Tibial nerve (tissue), 4 donors: ENCODE data around the gene AMD1. TPM values are rescaled to one million over a fixed set of nuclear protein-coding genes. Genes with fewer than 3 reads are reported as not detected.

Experiments used
- DNase-seq, 2 donors: peaks; one replicate each; pipeline ENCODE4 v3.0.0-alpha.2; 2019; ENCODE audit warnings: low spot score in 2 of 2
- H3K27ac ChIP-seq, 4 donors: fragments of 200-600 bp; sonication (generic) in 3 of 4; one replicate each; pipeline ENCODE4 v1.5.1; 2017 to 2019; ENCODE audit warnings: mild to moderate bottlenecking in 1 of 4
- H3K27me3 ChIP-seq, 2 donors: fragments of 200-600 bp; sonication (generic) in 1 of 2; one replicate each; pipeline versions ENCODE4 v1.5.1 to v1.6.0; 2017 to 2019
- H3K36me3 ChIP-seq, 3 donors: fragments of 200-600 bp; sonication (generic); one replicate each; pipeline ENCODE4 v1.5.1; 2018 to 2019
- H3K4me1 ChIP-seq, 4 donors: fragments of 200-600 bp; sonication (generic) in 3 of 4; one replicate each; pipeline ENCODE4 v1.5.1; 2017 to 2019
- H3K4me3 ChIP-seq, 4 donors: fragments of 200-600 bp; sonication (generic) in 3 of 4; one replicate each; pipeline ENCODE4 v1.5.1; 2017 to 2019; ENCODE audit warnings: mild to moderate bottlenecking in 1 of 4, moderate library complexity in 1 of 4
- H3K9me3 ChIP-seq, 4 donors: fragments of 200-600 bp; sonication (generic) in 3 of 4; one replicate each; pipeline ENCODE4 v1.5.1; 2017 to 2019
- EP300 ChIP-seq, 2 donors: sonication (generic); formaldehyde crosslinking; IDR thresholded peaks; one replicate each; pipeline ENCODE4 v1.6.1; 2017; ENCODE audit warnings: antibody characterized with exemption in 2 of 2, mild to moderate bottlenecking in 1 of 2
- POLR2A ChIP-seq, 2 donors: fragments of 450-650 bp; IDR thresholded peaks; one replicate each; pipeline ENCODE4 v1.6.1; 2017; ENCODE audit warnings: antibody characterized with exemption in 2 of 2, mild to moderate bottlenecking in 2 of 2, moderate library complexity in 2 of 2
- WGBS, 2 donors: methylation state at CpG; one replicate each; pipeline ENCODE4 v1.1.5; 2018; 5-methylcytosine and 5-hydroxymethylcytosine counted together
- total RNA-seq, 4 donors: library from RNA; depleted of rRNA; stranded (reverse); fragments of >200 nt; gene quantifications; one replicate each; pipeline ENCODE4 v1.1.0, GENCODE V29; 2016
- TF ChIP-seq, protein P1 (sequence below), 5 experiments: fragments of 200-600 bp in 3 of 5; fragments of 450-650 bp in 2 of 5; sonication (generic) in 3 of 5; IDR thresholded peaks; one replicate each; pipeline ENCODE4 v1.5.1; 2016 to 2019; ENCODE audit warnings: antibody characterized with exemption in 5 of 5, mild to moderate bottlenecking in 3 of 5, moderate library complexity in 2 of 5

The AMD1 gene
- total RNA-seq, 4 donors from 2014 or later = 61.8 to 95.0 (median 81.8) TPM

DNA sequence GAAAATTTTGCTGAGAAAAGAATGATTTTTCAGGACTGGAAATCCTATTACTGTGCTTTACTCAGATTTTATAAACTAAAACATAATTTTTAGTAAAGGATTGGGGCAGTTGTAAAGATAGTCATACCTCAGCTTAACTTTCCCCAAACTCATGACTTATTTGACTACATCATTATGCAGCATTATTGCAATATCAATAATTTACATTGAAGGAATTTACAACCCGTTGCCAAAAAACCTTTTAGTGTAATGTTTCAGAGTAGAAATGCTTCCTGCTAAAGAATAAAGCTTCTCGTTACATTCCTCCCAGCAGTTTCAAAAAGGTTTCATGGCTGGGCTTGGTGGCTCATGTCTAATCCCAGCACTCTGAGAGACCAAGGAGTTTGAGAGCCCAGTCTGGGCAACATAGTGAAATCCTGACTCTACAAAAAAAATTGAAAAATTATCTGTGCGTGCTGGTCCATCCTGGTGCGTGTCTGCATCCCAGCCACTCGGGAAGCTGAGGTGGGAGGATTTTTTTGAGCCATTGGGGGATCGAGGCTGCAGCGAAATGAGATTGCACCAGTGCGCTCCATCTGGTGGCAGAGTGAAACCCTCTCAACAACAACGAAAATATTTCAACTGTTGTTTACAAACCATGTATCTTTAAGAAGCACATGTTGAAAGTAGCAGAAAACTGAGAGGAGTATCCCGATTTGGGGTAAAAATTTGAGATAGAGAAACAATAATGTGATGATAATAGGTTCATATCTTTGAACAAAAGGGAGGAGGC, 4.4 kb downstream of the AMD1 start:
- Histone ChIP-seq H3K27ac (peak overlapping the region in 3 of 4 donors; percentile 4 to 86 (median 23)), H3K9me3 (no peaks in the 10 kb centered on the region), H3K4me1 (peaks cover 0 to 74% (median 58%) of the 10 kb centered on the region in 4 donors), H3K27me3 (no peaks in the 10 kb centered on the region), H3K4me3 (peak overlapping the region in 2 of 4 donors; percentile 2 to 68), H3K36me3 (no peaks in the 10 kb centered on the region)
- 20 to 23% methylated on average over 10 of the region's 10 CpGs for WGBS, 2 donors
- TF ChIP-seq POLR2A (IDR thresholded peaks at IDR 0.05) (no peak), EP300 (IDR thresholded peaks at IDR 0.05) (peak in 1 of 2 donors; percentile 15)
- TF ChIP-seq, protein P1, sequence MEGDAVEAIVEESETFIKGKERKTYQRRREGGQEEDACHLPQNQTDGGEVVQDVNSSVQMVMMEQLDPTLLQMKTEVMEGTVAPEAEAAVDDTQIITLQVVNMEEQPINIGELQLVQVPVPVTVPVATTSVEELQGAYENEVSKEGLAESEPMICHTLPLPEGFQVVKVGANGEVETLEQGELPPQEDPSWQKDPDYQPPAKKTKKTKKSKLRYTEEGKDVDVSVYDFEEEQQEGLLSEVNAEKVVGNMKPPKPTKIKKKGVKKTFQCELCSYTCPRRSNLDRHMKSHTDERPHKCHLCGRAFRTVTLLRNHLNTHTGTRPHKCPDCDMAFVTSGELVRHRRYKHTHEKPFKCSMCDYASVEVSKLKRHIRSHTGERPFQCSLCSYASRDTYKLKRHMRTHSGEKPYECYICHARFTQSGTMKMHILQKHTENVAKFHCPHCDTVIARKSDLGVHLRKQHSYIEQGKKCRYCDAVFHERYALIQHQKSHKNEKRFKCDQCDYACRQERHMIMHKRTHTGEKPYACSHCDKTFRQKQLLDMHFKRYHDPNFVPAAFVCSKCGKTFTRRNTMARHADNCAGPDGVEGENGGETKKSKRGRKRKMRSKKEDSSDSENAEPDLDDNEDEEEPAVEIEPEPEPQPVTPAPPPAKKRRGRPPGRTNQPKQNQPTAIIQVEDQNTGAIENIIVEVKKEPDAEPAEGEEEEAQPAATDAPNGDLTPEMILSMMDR (IDR thresholded peaks at IDR 0.05) = peak; percentile 37 to 66 (median 46)
- peak in 1 of 2 donors; percentile 34 for DNase-seq

DNA sequence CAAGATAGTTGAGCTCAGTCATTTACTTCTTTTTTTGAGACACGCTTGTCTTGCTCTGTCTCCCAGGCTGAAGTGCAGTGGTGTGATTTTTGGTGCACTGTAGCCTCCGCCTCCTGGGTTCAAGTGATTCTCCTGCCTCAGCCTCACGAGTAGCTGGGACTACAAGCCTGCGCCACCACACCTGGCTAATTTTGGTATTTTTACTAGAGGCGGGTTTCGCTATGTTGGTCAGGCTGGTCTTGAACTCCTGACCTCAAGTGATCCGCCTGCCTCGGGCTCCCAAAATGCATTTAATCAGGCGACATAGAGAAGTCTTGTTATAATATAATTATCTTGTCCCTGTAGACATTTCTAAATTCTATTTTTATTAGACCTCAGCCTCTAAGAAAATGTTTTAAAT, 6.1 kb downstream of the AMD1 start:
- Histone ChIP-seq H3K27me3 (no peaks in the 10 kb centered on the region), H3K36me3 (no peaks in the 10 kb centered on the region), H3K9me3 (no peaks in the 10 kb centered on the region), H3K27ac (no peak overlapping the region), H3K4me1 (peaks cover 0 to 84% (median 64%) of the 10 kb centered on the region in 4 donors), H3K4me3 (no peak overlapping the region)
- WGBS, 2 donors = 76 to 87% methylated on average over 9 of the region's 9 CpGs
- DNase-seq = no peak
- TF ChIP-seq POLR2A (IDR thresholded peaks at IDR 0.05) (no peak), EP300 (IDR thresholded peaks at IDR 0.05) (no peak)
- TF ChIP-seq, protein P1 (IDR thresholded peaks at IDR 0.05) = no peak

DNA sequence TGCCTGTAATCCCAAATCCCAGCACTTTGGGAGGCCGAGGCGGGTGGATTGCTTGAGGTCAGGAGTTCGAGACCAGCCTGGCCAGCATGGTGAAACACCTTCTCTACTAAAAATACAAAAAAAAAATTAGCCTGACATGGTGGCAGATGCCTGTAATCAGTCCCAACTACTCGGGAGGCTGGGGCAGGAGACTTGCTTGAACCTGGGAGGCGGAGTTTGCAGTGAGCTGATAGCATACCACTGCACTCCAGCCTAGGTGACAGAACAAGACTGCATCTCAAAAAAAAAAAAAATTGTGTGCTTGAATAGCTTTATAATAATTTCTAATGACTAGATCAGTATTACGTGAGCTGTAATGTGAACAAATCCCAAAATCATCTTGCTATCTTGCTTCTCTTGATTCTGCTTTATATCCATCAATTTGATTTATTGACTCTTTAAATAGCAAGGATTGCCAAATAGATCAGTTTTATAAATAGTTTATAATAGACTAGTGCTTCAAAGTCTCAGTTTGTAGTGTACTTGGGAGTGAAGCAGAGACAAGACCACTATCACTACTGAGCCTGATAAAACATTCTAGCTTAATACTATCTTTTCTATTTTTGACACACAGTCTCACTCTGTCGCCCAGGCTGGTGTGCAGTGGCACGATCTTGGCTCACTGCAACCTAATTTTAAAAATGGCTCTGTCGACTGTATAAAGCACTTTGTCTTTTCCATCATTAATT, 7.1 kb downstream of the AMD1 start:
- Histone ChIP-seq H3K27ac (no peak overlapping the region), H3K4me1 (peaks cover 0 to 82% (median 64%) of the 10 kb centered on the region in 4 donors)
- 72 to 73% methylated on average over 9 of the region's 9 CpGs for WGBS, 2 donors

DNA sequence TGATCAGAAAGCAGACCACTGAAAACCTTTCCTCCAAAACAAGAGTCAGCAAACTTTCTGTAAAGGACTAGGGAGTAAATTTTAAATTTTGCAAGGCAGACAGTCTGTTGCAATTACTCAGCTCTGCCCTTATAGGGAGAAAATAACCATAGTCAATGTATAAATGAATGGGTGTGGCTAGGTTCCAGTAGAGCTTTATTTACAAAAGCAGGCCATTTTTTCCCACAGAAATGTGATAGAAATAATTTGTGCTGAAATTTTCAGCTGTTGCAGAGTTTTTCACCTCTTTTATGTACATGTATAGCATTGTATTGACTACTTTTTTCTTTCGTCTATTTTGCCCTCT, 7.7 kb downstream of the AMD1 start:
- H3K9me3 ChIP-seq = no peaks in the 10 kb centered on the region
- DNase-seq = no peak
- WGBS, 2 donors = 53 to 54% methylated on average over 1 of the region's 1 CpG
- no peak for TF ChIP-seq EP300 (IDR thresholded peaks at IDR 0.05)
- TF ChIP-seq, protein P1 (IDR thresholded peaks at IDR 0.05) = no peak
- TF ChIP-seq POLR2A (IDR thresholded peaks at IDR 0.05) = no peak
- H3K4me3 ChIP-seq = no peak overlapping the region
- H3K4me1 ChIP-seq = peaks cover 0 to 77% (median 61%) of the 10 kb centered on the region in 4 donors
- no peaks in the 10 kb centered on the region for H3K27me3 ChIP-seq
- H3K36me3 ChIP-seq = no peaks in the 10 kb centered on the region
- no peak overlapping the region for H3K27ac ChIP-seq

More for the DNA sequence above, 7.1 kb downstream of the AMD1 start:
- H3K9me3 ChIP-seq = no peaks in the 10 kb centered on the region
- H3K4me3 ChIP-seq = no peak overlapping the region
- H3K36me3 ChIP-seq = no peaks in the 10 kb centered on the region
- DNase-seq = no peak
- no peaks in the 10 kb centered on the region for H3K27me3 ChIP-seq
- TF ChIP-seq EP300 (IDR thresholded peaks at IDR 0.05) (no peak), POLR2A (IDR thresholded peaks at IDR 0.05) (no peak)
- TF ChIP-seq, protein P1 (IDR thresholded peaks at IDR 0.05) = no peak
